HepG2 (cell line): ENCODE data around the gene ITPK1. TPM values are rescaled to one million over a fixed set of nuclear protein-coding genes. Genes with fewer than 3 reads are reported as not detected.

Experiments
- ATAC-seq: fragments of 200-7000 bp; cut with Tn5 transposase; 3 replicates; pipeline ENCODE4 v1.9.1; 2020; ENCODE audit warnings: mild to moderate bottlenecking, moderate library complexity
- BruUV-seq: library from RNA; stranded (reverse); fragments of 400-500 nt; replicated peaks from 2 replicates; lab custom pipeline; 2021; lab: Mats Ljungman, UMichigan
- CTCF ChIA-PET: fragments of 300-600 bp; formaldehyde crosslinking; extraction: SDS; loops from one replicate; lab custom pipeline; 2021; ENCODE audit warnings: low total read pairs, inconsistent platforms, low intra/inter-chr PET ratio; lab: Yijun Ruan, JAX
- POLR2A ChIA-PET: fragments of 350-600 bp; sonication (Branson Sonifier 250); formaldehyde crosslinking; loops from one replicate; lab custom pipeline; 2020; ENCODE audit warnings: antibody characterized with exemption, inconsistent platforms; lab: Yijun Ruan, JAX
- DNase-seq: peaks from one replicate; pipeline ENCODE4 v3.0.0-alpha.2; 2015; ENCODE audit warnings: low spot score
- FAIRE-seq: peaks from 3 replicates; lab custom pipeline; 2011; peaks lifted over from hg19 to GRCh38; lab: Jason Lieb, UNC
- H2AFZ ChIP-seq: one replicate; pipeline ENCODE4 v1.6.1; 2011; ENCODE audit warnings: low read length, inconsistent platforms
- H3K27ac ChIP-seq: fragments of 300-600 bp; 3 replicates; pipeline ENCODE4 v1.8.0; 2011; ENCODE audit warnings: mixed run types, mild to moderate bottlenecking, mixed read lengths, low read length, inconsistent platforms; ENCODE audit not compliant: insufficient read depth; ENCODE audit errors: extremely low read length
- H3K27me3 ChIP-seq, 2 experiments: fragments of 200-600 bp in 1 of 2; 2 replicates in 1 of 2; 3 replicates in 1 of 2; pipeline versions ENCODE4 v1.6.0 to v1.8.0; 2011; ENCODE audit warnings: low read length in 2 of 2, mild to moderate bottlenecking in 2 of 2, moderate library complexity in 2 of 2, inconsistent platforms in 1 of 2; ENCODE audit not compliant: insufficient read depth in 2 of 2, control insufficient read depth in 1 of 2
- H3K36me3 ChIP-seq, 2 experiments: fragments of 200-600 bp in 1 of 2; replicated peaks in 1 of 2; 2 replicates in 1 of 2; 3 replicates in 1 of 2; pipeline versions ENCODE4 v1.5.1 to v1.8.0; 2011; ENCODE audit warnings: low read length in 2 of 2, inconsistent platforms in 1 of 2; ENCODE audit not compliant: insufficient read depth in 2 of 2, control insufficient read depth in 1 of 2
- H3K4me1 ChIP-seq: 2 replicates; pipeline ENCODE4 v1.5.1; 2012; ENCODE audit warnings: low read length, inconsistent platforms; ENCODE audit not compliant: insufficient read depth
- H3K4me2 ChIP-seq: 2 replicates; pipeline ENCODE4 v1.6.0; 2011; ENCODE audit warnings: low read depth, low read length, inconsistent platforms
- H3K4me3 ChIP-seq, 3 experiments: fragments of 200-600 bp in 1 of 3; sonication (generic), shearing (Covaris generic) in 1 of 3; replicated peaks in 1 of 3; 2 replicates each; pipeline ENCODE4 v1.5.1; 2011 to 2016; ENCODE audit warnings: low read length in 3 of 3, inconsistent platforms in 2 of 3, low read depth in 2 of 3, mild to moderate bottlenecking in 2 of 3, control low read depth in 1 of 3, mixed read lengths in 1 of 3; ENCODE audit not compliant: insufficient read depth in 1 of 3
- H3K79me2 ChIP-seq: one replicate; pipeline ENCODE4 v1.6.1; 2011; ENCODE audit warnings: low read length, inconsistent platforms; ENCODE audit not compliant: insufficient read depth
- H3K9ac ChIP-seq: 2 replicates; pipeline ENCODE4 v1.6.0; 2011; ENCODE audit warnings: mild to moderate bottlenecking, low read depth, low read length, inconsistent platforms; ENCODE audit not compliant: insufficient read depth
- H3K9me3 ChIP-seq: 2 replicates; pipeline ENCODE4 v1.5.1; 2012; ENCODE audit warnings: mild to moderate bottlenecking, low read length
- H4K20me1 ChIP-seq: 2 replicates; pipeline ENCODE4 v1.6.0; 2011; ENCODE audit warnings: inconsistent platforms, mild to moderate bottlenecking, low read length, moderate library complexity; ENCODE audit not compliant: insufficient read depth
- ARHGAP35 ChIP-seq: sonication (generic); formaldehyde crosslinking; IDR thresholded peaks from 2 replicates; pipeline ENCODE4 v1.9.0; 2022; ENCODE audit warnings: mild to moderate bottlenecking, inconsistent platforms, moderate library complexity, missing genetic modification reagents, borderline replicate concordance
- CENPX ChIP-seq: sonication (generic); formaldehyde crosslinking; IDR thresholded peaks from 2 replicates; pipeline ENCODE4 v1.9.0; 2021; ENCODE audit warnings: mild to moderate bottlenecking, missing genetic modification reagents, moderate library complexity
- FOXP1 ChIP-seq, 2 experiments: fragments of 450-650 bp in 1 of 2; IDR thresholded peaks; 2 replicates each; pipeline ENCODE4 v1.6.1; 2017 to 2018; ENCODE audit warnings: antibody characterized with exemption in 1 of 2
- MTA1 ChIP-seq: sonication (generic); formaldehyde crosslinking; IDR thresholded peaks from 2 replicates; pipeline ENCODE4 v1.4.0; 2020; ENCODE audit warnings: missing genetic modification reagents, mild to moderate bottlenecking, borderline replicate concordance
- ZNF530 ChIP-seq: sonication (generic); formaldehyde crosslinking; IDR thresholded peaks from 2 replicates; pipeline ENCODE4 v1.5.0; 2020; ENCODE audit warnings: low read depth, mild to moderate bottlenecking, missing genetic modification reagents
- ZNF598 ChIP-seq: sonication (generic); formaldehyde crosslinking; IDR thresholded peaks from 2 replicates; pipeline ENCODE4 v1.5.1; 2020; ENCODE audit warnings: mild to moderate bottlenecking, missing genetic modification reagents, borderline replicate concordance
- WGBS: methylation state at CpG from one replicate; pipeline ENCODE4 v1.1.6; 2017; ENCODE audit warnings: low lambda C conversion rate; 5-methylcytosine and 5-hydroxymethylcytosine counted together
- in situ Hi-C: cut with HindIII; loops from 2 replicates; pipeline ENCODE4 v1.10.0; 2017; ENCODE audit warnings: low pct_unique_long_range_greater_than_20kb; ENCODE audit not compliant: extremely low pct_ligation_motif_present
- intact Hi-C: fragments of 100-400 bp; cut with micrococcal nuclease; formaldehyde crosslinking; loops from one replicate; pipeline ENCODE4 v1.10.0; 2022; ENCODE audit not compliant: unreplicated experiment
- polyA plus RNA-seq, 8 experiments: library from polyadenylated mRNA; depleted of rRNA in 3 of 8; stranded (reverse) in 7 of 8; unstranded in 1 of 8; fragments of >200 nt; fragmentation: Illumina TruSeq in 4 of 8; extraction: Trizol in 4 of 8; gene quantifications; 2 replicates each; pipeline versions ENCODE4 v1.2.1 to v1.2.3, GENCODE V29; 2011 to 2016; ENCODE audit warnings: low read depth in 4 of 8, missing spikeins in 1 of 8, mixed read lengths in 1 of 8; ENCODE audit not compliant: insufficient read depth in 1 of 8
- total RNA-seq, 5 experiments: library from RNA; depleted of rRNA; stranded (reverse); fragments of >200 nt; fragmentation: Illumina TruSeq; extraction: Trizol; gene quantifications; 2 replicates each; pipeline ENCODE4 v1.2.3, GENCODE V29; 2016; ENCODE audit warnings: low read depth in 1 of 5
- TF ChIP-seq, protein P1 (sequence below): fragments of 450-650 bp; IDR thresholded peaks from 2 replicates; pipeline ENCODE4 v1.6.1; 2016

Gene ITPK1
- total and polyA plus RNA-seq, 2 of the 13 experiments (the other 11 are each of a cell fraction or from before 2014, with no cell fraction given) = 20.5 to 47.5 TPM

- ChIA-PET CTCF (no interaction called here), POLR2A (no interaction called here)
- FAIRE-seq (no peak), DNase-seq (no peak), ATAC-seq (no peak)
- Histone ChIP-seq H3K9ac (no peak overlapping the region), H3K4me2 (no peak overlapping the region), H3K27ac (no peak overlapping the region), H3K36me3 (no peaks in the 10 kb centered on the region), H3K4me3 (no peak overlapping the region), H3K79me2 (no peaks in the 10 kb centered on the region), H3K4me1 (no peaks in the 10 kb centered on the region), H2AFZ (no peak overlapping the region), H3K27me3 (peaks cover 0 to 1% of the 10 kb centered on the region in 2 experiments; a peak in 2 of 5 replicates), H3K9me3 (no peaks in the 10 kb centered on the region), H4K20me1 (0 out of 2 replicates have a peak, but pooled peaks cover 4% of the 10 kb centered on the region)
- TF ChIP-seq, protein P1, sequence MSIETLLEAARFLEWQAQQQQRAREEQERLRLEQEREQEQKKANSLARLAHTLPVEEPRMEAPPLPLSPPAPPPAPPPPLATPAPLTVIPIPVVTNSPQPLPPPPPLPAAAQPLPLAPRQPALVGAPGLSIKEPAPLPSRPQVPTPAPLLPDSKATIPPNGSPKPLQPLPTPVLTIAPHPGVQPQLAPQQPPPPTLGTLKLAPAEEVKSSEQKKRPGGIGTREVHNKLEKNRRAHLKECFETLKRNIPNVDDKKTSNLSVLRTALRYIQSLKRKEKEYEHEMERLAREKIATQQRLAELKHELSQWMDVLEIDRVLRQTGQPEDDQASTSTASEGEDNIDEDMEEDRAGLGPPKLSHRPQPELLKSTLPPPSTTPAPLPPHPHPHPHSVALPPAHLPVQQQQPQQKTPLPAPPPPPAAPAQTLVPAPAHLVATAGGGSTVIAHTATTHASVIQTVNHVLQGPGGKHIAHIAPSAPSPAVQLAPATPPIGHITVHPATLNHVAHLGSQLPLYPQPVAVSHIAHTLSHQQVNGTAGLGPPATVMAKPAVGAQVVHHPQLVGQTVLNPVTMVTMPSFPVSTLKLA = peak; percentile 57
- TF ChIP-seq CENPX (CRISPR knock-in tag) = no peak
- BruUV-seq = no TSS peak
- WGBS = 5% methylated on average over 4 of the region's 5 CpGs
- intact Hi-C loops = no loop called here
- in situ Hi-C loops = no loop called here
Observed at GRCh38 chr14:92926180-92926845, 189.4 kb downstream of the ITPK1 start.

GRCh38 chr14:92925446-92925845 lies 190.3 kb downstream of the ITPK1 start:
- H3K4me2 ChIP-seq = no peak overlapping the region
- WGBS = 54% methylated on average over 5 of the region's 6 CpGs
- ATAC-seq (no peak), FAIRE-seq (no peak), DNase-seq (no peak)
- no peak overlapping the region for H2AFZ ChIP-seq
- no peaks in the 10 kb centered on the region for H3K4me1 ChIP-seq
- in situ Hi-C loops = no loop called here
- H3K27ac ChIP-seq = no peak overlapping the region
- ChIA-PET POLR2A (no interaction called here), CTCF (no interaction called here)
- H3K9ac ChIP-seq = no peak overlapping the region
- no peaks in the 10 kb centered on the region for H4K20me1 ChIP-seq
- H3K27me3 ChIP-seq = peaks cover 0 to 1% of the 10 kb centered on the region in 2 experiments; a peak in 2 of 5 replicates
- H3K4me3 ChIP-seq = no peak overlapping the region
- no peak for TF ChIP-seq ZNF598 (CRISPR knock-in tag)
- no peak for TF ChIP-seq MTA1 (CRISPR knock-in tag)
- no peak for TF ChIP-seq FOXP1 (IDR thresholded peaks at IDR 0.05)
- no peak for TF ChIP-seq FOXP1 (CRISPR knock-in tag; IDR thresholded peaks at IDR 0.05)
- no peak for TF ChIP-seq ZNF530
- no peak for TF ChIP-seq ARHGAP35 (CRISPR knock-in tag)
- intact Hi-C loops = no loop called here
- H3K36me3 ChIP-seq = no peaks in the 10 kb centered on the region
- BruUV-seq = no TSS peak
- H3K9me3 ChIP-seq = no peaks in the 10 kb centered on the region
- no peaks in the 10 kb centered on the region for H3K79me2 ChIP-seq
